ENCODE measurements around the gene CRELD1.

The CRELD1 gene

DNA sequence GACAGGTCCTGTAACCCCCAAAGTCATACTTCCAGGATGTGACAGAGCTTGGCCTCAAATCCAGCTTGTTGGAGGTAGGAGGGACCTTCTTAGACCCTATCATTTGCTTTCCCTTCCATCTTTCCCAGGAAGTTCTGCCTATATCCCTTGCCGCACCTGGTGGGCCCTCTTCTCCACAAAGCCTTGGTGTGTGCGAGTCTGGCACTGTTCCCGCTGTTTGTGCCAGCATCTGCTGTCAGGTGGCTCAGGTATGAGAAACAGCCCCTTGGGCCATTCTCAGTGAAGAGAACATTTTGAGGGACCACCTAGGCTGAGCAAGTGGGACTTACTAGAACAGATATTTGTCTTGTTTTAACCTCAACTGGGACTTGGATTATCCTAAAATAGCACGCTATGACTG, 29.7 kb upstream of the CRELD1 start:
- no peak for DNase-seq

DNA sequence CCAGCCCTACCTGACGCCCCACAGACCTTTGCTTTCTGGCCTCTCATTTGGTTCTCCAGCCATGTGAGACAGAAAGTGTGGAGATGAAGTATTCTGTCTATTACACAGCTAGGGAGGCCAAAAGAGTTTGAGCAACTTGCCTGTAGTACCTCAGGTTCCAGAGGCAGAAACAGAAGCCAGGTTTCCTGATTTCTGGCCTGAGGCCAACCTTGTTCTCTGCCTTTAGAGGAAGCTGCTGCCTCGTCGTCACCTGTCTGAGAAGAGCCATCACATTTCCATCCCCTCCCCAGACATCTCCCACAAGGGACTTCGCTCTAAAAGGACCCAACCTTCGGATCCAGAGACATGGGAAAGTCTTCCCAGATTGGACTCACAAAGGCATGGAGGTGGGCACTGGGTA, 27.2 kb upstream of the CRELD1 start:
- DNase-seq = no peak

DNA sequence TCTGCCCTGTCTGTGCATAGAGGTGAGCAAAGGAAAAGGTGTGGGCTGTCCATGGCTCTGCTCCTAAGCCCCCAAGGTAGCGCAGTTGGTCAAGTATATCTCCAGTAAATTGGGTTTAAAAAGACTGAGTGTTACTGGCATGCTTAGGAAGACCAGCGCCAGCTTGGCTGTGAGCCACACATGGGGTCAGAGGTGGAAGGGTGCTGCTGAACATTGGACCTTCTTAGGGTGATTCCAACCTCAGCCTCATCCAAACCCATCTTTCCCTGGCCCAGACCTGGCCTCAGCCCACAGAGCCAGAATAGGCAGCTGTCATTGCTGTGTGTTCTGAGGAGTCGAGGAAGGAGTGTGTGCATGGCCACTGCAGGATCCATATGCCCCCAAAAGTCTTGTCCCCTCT, 25.3 kb upstream of the CRELD1 start:
- DNase-seq = no peak

DNA sequence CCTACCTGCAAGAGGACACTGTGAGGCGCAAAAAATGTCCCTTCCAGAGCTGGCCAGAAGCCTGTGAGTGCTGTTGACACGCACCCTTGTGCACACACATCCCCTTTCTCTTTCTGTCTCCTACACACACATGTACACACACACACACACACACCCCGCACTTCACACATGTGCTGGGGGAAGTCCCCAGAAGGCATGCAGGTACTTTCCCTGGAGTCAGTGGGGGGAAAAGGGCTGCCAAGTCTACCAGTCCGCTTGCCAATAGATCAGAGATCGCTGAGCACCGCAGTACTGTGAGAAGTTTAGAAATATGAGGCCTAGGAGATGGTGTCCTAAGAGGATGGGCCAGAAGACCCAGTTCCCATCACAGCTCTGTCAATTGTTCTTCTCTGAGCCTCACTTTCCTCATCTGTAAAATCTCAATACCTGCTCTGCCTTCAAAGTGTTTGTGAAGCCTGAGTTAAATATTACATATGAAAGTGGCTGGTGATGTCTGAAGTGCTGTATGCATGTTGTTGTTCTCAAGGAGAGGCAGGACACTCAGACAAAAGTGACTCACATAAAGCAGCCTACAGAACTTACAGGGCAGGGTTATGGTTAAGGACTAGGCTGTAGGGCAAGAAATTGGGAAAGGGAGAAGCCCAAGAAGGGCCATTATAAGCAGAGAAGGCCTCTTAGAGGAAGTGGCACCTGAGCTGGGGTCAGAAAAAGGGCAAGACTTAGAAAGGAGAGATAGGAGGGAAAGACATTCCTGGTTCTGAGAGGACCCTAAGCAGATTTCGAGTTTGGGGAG, 24.2 kb upstream of the CRELD1 start:
- no peak for DNase-seq

DNA sequence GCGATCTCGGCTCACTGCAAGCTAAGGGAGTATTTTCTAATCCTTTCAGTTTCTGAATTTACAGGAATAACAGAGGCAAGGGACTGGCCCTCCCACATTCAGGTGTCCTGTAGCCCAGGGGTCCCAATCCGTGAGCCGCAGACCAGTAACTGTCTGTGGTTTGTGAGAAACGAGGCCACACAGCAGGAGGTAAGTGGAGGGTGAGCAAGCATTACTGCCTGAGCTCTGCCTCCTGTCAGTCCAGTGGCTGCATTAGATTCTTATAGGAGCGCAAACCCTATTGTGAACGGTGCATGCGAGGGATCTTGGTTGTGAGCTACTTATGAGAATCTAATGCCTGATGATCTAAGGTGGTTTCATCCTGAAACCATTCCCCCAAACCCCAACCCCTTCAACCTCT, 21.8 kb upstream of the CRELD1 start:
- no peak for DNase-seq

DNA sequence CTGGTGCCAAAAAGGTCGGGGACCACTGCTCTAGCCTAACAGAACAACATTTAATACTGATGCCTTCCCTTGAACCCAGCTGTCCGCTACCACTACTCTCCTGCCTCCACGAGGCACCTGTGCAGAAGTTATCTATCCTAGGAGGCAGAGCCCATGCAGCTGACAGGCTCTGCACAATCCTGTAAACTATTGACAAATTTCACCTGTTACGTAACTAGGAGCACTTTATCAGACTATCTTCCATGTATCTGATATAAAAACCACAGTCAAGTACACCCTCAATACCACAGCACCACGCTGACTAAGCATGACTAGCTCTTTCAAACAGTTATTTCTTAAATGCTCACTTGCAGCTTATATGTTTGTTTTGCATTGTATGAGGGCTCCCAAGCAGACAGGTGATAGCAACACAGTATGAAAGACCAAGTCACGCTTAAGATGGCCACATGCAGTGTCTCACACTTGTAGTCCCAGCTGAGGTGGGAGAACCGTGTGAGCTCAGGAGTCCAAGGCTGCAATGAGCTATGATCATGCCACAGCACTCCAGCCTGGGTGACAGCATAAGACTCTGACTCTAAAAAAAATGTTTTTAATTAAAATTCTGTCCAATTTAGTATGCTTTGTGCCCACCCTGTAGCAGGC, 21.2 kb upstream of the CRELD1 start:
- DNase-seq = peak; percentile 37

DNA sequence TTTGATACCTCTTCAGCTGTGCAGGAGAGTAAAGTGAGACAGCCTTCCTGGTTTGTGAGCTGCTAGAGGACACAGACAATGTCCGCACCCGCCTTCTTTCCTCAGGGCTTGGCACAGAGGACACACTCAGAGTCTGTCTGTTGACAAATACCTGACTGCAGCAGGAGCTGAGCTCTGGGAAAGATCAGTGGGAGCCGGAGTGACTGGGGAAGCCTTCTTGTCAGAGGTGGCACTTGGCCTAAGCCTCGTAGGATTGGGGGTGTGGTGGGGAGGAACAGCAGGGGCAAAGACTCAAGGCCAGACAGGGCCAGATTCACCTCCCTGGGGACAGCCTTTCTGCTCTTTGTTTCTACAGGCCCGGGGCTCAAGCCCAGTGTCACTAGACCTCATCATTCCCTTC, 20.0 kb upstream of the CRELD1 start:
- no peak for DNase-seq

DNA sequence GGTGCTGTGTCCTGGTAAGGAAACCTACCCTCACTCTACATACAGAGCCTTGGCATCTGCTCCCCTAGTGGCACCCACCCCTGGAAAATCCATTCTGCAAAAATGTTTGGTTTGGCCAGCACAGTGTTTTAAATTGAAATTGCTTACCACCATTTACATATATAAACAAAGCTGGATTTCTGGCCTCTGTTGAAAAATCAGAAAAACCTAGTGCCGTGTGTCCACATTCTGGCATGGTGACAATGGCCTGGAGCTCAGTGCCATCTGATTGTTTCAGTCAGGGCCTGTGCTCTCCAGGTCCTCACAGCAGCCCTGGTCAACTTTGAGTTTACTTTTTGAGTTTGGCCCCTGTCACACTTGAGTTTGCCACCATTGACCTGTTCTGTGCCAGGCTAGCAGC, 19.6 kb upstream of the CRELD1 start:
- no peak for DNase-seq

DNA sequence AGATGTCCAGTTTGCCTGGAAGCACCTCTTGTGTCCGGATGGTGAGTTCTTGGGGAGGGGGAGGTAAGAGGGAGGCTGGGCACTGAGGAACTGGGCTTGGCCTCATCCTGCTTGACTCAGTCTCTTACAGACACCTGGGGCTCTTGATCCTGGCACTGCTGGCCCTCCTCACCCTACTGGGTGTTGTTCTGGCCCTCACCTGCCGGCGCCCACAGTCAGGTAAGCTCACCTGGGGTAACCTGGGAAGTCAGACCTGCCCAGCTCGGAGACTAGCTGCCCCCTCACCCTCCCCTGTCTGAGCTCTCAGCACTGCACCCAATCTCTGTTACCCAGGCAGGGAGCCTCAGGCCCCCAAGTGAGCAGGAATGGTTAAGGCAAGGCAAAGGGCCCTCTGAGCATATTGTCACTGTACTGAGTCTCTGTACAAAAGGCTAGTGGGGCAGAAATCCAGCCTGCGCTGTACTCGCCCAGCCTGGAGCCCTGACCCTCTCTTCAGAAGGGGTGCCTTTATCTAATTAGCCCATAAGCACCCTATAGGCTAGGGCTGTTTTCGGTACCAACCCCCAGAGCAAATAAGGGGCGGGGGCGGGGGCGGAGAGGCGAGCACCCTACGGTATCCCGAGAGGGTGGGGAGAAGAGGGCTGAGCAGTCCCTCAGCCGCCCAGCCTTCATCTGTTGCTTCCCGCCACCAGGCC, 18.9 kb upstream of the CRELD1 start:
- DNase-seq = no peak

DNA sequence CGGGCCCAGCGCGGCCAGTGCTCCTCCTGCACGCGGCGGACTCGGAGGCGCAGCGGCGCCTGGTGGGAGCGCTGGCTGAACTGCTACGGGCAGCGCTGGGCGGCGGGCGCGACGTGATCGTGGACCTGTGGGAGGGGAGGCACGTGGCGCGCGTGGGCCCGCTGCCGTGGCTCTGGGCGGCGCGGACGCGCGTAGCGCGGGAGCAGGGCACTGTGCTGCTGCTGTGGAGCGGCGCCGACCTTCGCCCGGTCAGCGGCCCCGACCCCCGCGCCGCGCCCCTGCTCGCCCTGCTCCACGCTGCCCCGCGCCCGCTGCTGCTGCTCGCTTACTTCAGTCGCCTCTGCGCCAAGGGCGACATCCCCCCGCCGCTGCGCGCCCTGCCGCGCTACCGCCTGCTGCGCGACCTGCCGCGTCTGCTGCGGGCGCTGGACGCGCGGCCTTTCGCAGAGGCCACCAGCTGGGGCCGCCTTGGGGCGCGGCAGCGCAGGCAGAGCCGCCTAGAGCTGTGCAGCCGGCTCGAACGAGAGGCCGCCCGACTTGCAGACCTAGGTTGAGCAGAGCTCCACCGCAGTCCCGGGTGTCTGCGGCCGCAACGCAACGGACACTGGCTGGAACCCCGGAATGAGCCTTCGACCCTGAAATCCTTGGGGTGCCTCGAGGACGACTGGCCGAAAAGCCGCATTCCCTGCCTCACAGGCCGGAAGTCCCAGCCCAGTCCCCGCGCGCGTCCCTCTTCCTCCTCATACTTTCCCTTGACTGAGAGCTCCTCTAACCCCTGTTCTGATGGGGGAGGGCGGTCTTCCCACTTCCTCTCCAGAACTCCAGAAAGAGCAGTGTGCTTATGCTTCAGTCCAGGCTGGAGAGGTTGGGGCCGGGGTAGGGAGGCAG, 18.1 kb upstream of the CRELD1 start:
- peak; percentile 29 for DNase-seq

DNA sequence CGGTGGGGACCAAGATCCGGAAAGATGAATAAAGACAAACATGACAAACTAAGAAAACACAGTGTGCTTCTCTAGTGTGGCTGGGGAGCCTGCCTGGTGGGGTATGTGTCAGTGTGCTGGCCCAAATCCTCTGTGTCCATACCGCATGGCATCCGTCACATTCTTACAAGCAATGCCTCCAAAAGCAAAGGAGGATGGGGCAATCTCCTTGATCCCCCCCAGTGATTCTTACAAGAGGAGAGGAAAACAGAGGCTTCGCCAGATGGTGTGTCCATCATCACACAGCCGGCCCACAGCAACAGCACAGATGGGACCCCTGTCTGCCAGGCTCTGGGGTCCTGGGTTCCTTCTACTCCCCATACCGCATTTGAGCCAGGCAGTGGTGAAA, 17.3 kb upstream of the CRELD1 start:
- DNase-seq = no peak

DNA sequence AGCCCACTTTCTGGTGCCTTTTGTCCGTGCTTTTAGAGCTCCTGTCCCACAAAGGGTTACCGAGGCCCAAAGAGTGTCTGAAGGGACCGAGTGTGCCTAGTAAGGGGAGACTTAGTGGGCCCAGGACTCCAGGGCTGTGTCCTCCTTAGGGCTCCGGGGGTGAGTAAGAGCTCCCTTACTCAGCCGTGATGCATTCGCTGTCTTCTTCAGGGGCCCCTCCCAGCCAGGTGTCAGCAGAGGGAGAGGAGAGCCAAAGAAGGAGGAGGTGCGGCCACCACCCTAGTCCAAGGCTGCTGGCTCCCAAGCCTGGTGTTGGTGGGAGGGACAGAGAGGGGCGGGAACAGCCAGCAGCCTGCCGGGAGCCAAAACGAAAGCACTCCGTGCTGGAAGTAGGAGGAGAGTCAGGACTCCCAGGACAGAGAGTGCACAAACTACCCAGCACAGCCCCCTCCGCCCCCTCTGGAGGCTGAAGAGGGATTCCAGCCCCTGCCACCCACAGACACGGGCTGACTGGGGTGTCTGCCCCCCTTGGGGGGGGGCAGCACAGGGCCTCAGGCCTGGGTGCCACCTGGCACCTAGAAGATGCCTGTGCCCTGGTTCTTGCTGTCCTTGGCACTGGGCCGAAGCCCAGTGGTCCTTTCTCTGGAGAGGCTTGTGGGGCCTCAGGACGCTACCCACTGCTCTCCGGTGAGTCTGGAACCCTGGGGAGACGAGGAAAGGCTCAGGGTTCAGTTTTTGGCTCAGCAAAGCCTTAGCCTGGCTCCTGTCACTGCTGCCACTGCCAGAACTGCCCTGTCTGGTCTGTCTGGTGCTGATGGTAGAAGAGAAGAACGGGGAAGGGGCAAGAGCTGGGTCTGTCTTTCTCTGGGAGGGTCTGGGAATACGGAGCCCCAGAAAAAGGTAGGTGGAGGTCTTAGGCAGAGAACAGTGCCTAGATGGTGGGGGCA, 16.6 kb upstream of the CRELD1 start, which contains the start of gene IL17RC:
Gene IL17RC, plus strand, starts transcription at position 365 of the 947 bp plus-strand sequence. Its CDS starts 218 bp downstream, at position 583.
- no peak for DNase-seq

DNA sequence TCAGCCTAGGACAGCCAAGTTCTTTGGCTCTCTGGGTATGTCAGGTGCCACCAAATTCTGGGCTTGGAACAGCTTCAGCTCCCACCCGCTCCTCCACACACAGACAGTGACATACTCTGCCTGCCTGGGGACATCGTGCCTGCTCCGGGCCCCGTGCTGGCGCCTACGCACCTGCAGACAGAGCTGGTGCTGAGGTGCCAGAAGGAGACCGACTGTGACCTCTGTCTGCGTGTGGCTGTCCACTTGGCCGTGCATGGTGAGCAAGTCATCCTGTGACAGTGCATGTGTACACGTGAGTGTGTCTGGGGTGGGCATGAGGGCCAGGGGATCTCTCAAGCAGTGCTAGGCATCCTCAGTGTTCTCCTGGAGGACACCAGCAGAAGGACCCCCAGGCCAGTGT, 15.8 kb upstream of the CRELD1 start:
- DNase-seq = no peak

DNA sequence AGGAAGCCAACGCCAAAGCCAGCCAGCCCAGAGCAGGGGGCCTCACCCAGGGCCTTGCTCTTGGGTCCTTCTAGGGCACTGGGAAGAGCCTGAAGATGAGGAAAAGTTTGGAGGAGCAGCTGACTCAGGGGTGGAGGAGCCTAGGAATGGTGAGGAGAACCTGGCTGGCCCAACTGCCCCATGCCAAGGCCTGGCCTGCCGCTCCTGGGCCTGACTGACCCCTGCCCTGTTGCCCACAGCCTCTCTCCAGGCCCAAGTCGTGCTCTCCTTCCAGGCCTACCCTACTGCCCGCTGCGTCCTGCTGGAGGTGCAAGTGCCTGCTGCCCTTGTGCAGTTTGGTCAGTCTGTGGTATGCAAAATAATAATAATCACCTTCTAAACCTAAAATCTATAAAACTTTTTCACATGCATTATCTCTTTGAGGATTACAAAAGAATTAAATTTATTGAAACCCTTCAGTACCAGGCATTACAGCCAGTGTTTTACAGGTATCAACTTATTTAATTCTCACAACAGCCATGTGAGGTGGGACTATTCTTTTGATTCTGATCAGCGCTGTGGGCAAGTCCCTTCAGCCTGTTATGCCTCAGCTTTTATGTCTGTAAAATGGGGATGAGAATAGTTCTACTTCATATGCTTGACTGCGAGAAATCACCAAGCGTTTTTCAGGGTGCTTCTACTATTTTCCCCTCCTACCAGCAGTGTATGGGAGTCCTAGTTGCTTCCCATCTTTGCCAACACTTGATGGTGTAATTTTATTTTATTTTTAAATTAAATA, 15.2 kb upstream of the CRELD1 start:
- DNase-seq = no peak

DNA sequence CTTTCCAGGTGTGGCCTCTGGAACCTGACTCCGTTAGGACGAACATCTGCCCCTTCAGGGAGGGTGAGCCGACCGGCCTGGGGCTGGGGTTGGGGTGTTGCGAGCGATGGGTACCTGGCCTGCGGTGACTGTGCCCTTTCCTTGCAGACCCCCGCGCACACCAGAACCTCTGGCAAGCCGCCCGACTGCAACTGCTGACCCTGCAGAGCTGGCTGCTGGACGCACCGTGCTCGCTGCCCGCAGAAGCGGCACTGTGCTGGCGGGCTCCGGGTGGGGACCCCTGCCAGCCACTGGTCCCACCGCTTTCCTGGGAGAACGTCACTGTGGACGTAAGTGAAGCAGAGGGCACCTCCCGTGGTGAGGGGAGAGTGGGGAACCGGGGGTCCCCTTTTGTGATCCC, 5.5 kb upstream of the CRELD1 start:
- DNase-seq = no peak

DNA sequence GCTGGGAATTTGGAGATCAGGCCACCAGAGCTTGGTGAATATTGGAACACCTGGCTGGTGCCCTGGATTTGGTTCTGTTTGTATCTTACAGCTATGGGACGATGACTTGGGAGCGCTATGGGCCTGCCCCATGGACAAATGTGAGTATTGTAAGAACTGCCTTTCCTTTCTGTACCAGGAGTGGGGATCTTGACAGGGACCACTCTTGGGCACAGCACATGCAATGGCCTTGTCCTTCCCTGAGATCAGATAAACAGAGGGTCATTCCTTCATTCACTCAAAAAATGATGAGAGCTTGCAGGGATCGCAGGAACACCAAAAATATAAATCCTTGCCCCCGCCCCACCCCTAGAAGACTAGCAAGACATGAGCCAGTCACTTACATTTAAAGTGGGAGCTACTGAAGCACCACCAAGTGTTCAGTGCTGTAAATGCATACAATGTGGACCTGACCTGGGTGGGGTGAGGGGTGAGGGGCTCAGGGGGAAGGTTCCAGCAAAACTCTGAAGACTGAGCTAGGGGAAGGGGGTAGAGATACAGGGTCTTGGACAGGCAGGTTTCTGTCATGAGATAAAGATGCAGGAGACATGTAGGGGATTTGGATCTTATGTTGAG, 2.7 kb upstream of the CRELD1 start:
- no peak for DNase-seq

DNA sequence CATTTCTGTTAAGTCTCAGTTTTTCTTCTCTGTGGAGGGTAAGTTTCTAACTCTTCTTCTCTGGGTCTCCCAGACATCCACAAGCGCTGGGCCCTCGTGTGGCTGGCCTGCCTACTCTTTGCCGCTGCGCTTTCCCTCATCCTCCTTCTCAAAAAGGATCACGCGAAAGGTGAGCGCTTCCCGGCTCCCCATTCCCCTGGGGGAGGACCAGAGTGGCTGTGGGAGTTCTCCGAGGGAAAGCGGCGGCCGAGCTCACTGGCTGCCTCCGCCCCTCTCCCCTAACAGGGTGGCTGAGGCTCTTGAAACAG, 1.1 kb upstream of the CRELD1 start:
- no peak for DNase-seq

DNA sequence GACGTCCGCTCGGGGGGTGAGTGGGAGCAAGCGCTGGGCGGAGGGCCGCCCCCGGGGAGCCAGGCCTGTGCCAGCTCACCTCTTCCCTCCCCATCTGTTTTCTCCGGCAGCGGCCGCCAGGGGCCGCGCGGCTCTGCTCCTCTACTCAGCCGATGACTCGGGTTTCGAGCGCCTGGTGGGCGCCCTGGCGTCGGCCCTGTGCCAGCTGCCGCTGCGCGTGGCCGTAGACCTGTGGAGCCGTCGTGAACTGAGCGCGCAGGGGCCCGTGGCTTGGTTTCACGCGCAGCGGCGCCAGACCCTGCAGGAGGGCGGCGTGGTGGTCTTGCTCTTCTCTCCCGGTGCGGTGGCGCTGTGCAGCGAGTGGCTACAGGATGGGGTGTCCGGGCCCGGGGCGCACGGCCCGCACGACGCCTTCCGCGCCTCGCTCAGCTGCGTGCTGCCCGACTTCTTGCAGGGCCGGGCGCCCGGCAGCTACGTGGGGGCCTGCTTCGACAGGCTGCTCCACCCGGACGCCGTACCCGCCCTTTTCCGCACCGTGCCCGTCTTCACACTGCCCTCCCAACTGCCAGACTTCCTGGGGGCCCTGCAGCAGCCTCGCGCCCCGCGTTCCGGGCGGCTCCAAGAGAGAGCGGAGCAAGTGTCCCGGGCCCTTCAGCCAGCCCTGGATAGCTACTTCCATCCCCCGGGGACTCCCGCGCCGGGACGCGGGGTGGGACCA, 632 bp upstream of the CRELD1 start:
- peak; percentile 90 for DNase-seq

DNA sequence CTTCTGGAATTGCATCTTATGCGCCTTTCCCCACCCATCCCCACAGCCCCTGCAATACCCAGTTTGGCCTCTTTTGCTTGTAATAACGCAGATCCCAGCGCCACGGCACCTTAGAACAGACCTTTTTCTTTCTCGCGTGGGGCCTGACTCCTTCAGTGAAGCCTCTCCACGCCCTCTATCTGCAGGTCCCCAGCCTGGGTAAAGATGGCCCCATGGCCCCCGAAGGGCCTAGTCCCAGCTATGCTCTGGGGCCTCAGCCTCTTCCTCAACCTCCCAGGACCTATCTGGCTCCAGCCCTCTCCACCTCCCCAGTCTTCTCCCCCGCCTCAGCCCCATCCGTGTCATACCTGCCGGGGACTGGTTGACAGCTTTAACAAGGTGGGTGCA, 594 bp downstream of the CRELD1 start:
- DNase-seq = peak; percentile 57

DNA sequence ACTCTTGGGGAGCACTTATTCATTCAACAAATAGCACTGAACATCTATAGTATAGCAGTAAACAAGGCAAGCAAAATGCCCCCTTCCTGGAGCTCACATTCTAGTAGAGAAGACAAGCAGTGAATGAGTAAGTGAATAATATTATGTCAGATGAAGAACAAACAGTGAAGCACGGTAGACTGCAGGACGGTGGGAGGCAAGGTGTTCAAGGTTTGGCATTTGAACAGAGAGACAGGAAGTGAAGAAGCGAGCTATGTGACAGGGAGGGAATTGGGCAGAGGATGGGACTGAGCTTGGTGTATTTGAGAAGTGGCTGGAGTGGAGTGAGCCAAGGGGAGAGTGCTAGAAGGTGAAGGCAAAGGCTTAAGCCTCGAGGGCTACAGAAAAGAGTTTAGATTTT, 1.4 kb downstream of the CRELD1 start:
- no peak for DNase-seq

Data from CD4-positive, alpha-beta T cell treated with Interleukin-21 for 1 hour (primary cell).